CD4-positive, alpha-beta memory T cell (primary cell): ENCODE results near the gene FAM174C. TPM values are rescaled to one million over a fixed set of nuclear protein-coding genes. Genes with fewer than 3 reads are reported as not detected.

ENCODE experiments used
- polyA plus RNA-seq, 2 donors: library from polyadenylated mRNA; unstranded; fragments of 300-500 nt; fragmentation: Illumina TruSeq; gene quantifications; one replicate each; pipeline ENCODE4 v1.2.3, GENCODE V29; 2021
- total RNA-seq, 2 experiments: library from RNA; stranded (reverse); gene quantifications; one replicate each; pipeline ENCODE4 v1.2.3, GENCODE V29; 2021

Gene FAM174C
- total and polyA plus RNA-seq, 4 experiments from 2014 or later: 50.5 to 114 (median 55.7) TPM

Other genes starting within 250 kb of the FAM174C start
- gene CNN2, start 248.9 kb upstream of the FAM174C start, total RNA-seq: 100 to 1,000 TPM; 263 to 266 TPM
- gene CNN2, start 248.9 kb upstream of the FAM174C start, polyA plus RNA-seq: 100 to 1,000 TPM; 444 to 632 TPM
- gene ABCA7, start 235.4 kb upstream of the FAM174C start, total RNA-seq: 100 to 1,000 TPM; 313 to 319 TPM
- 10 to 100 TPM; 10.7 to 11.2 TPM for gene ABCA7, start 235.4 kb upstream of the FAM174C start, polyA plus RNA-seq
- 100 to 1,000 TPM; 834 to 836 TPM for gene ARHGAP45, start 208.4 kb upstream of the FAM174C start, total RNA-seq
- gene ARHGAP45, start 208.4 kb upstream of the FAM174C start, polyA plus RNA-seq: 100 to 1,000 TPM; 222 to 501 TPM
- gene POLR2E, start 180.2 kb upstream of the FAM174C start, total RNA-seq: 10 to 100 TPM; 76.0 to 80.0 TPM
- gene POLR2E, start 180.2 kb upstream of the FAM174C start, polyA plus RNA-seq: 100 to 1,000 TPM; 167 to 197 TPM
- gene GPX4, start 171.5 kb upstream of the FAM174C start, total RNA-seq: 100 to 1,000 TPM; 210 to 220 TPM
- gene GPX4, start 171.5 kb upstream of the FAM174C start, polyA plus RNA-seq: 100 to 1,000 TPM; 399 to 406 TPM
- gene SBNO2, start 101.3 kb upstream of the FAM174C start, total RNA-seq: 10 to 100 TPM; 92.6 to 98.6 TPM
- gene SBNO2, start 101.3 kb upstream of the FAM174C start, polyA plus RNA-seq: 1 to 10 TPM in 1 of 2 donors, under 1 TPM in 1; 0.37 to 3.5 TPM
- 100 to 1,000 TPM; 112 to 114 TPM for gene STK11, start 69.8 kb upstream of the FAM174C start, total RNA-seq
- gene STK11, start 69.8 kb upstream of the FAM174C start, polyA plus RNA-seq: 10 to 100 TPM; 11.0 to 43.5 TPM
- gene CBARP, start 37.5 kb upstream of the FAM174C start, total RNA-seq: not detected
- not detected for gene CBARP, start 37.5 kb upstream of the FAM174C start, polyA plus RNA-seq
- gene ATP5F1D, start 33.8 kb upstream of the FAM174C start, total RNA-seq: 100 to 1,000 TPM; 105 to 108 TPM
- 100 to 1,000 TPM; 133 to 243 TPM for gene ATP5F1D, start 33.8 kb upstream of the FAM174C start, polyA plus RNA-seq
- 10 to 100 TPM; 30.3 to 34.0 TPM for gene MIDN, start 26.9 kb upstream of the FAM174C start, total RNA-seq
- 1 to 10 TPM in 1 of 2 donors, under 1 TPM in 1; 0.75 to 6.1 TPM for gene MIDN, start 26.9 kb upstream of the FAM174C start, polyA plus RNA-seq
- 100 to 1,000 TPM; 574 to 638 TPM for gene CIRBP, start 6.2 kb upstream of the FAM174C start, total RNA-seq
- gene CIRBP, start 6.2 kb upstream of the FAM174C start, polyA plus RNA-seq: 100 to 1,000 TPM; 160 to 257 TPM
- gene EFNA2, start 10.3 kb downstream of the FAM174C start, total RNA-seq: not detected
- gene EFNA2, start 10.3 kb downstream of the FAM174C start, polyA plus RNA-seq: not detected
- 10 to 100 TPM; 68.6 to 73.5 TPM for gene NDUFS7, start 108.4 kb downstream of the FAM174C start, total RNA-seq
- 100 to 1,000 TPM; 180 to 193 TPM for gene NDUFS7, start 108.4 kb downstream of the FAM174C start, polyA plus RNA-seq
- gene GAMT, start 126.0 kb downstream of the FAM174C start, total RNA-seq: 10 to 100 TPM; 15.9 to 16.2 TPM
- gene GAMT, start 126.0 kb downstream of the FAM174C start, polyA plus RNA-seq: 10 to 100 TPM; 19.3 to 20.3 TPM
- gene DAZAP1, start 132.1 kb downstream of the FAM174C start, total RNA-seq: 100 to 1,000 TPM; 143 to 152 TPM
- 1 to 10 TPM; 2.5 to 9.1 TPM for gene DAZAP1, start 132.1 kb downstream of the FAM174C start, polyA plus RNA-seq
- gene RPS15, start 162.9 kb downstream of the FAM174C start, total RNA-seq: 1,000 to 10,000 TPM; 1,715 to 1,828 TPM
- gene RPS15, start 162.9 kb downstream of the FAM174C start, polyA plus RNA-seq: 1,000 to 10,000 TPM; 2,575 to 2,757 TPM
- not detected for gene APC2, start 174.6 kb downstream of the FAM174C start, total RNA-seq
- gene APC2, start 174.6 kb downstream of the FAM174C start, polyA plus RNA-seq: not detected
- 10 to 100 TPM; 68.8 to 79.8 TPM for gene C19orf25, start 203.7 kb downstream of the FAM174C start, total RNA-seq
- 10 to 100 TPM; 41.5 to 48.9 TPM for gene C19orf25, start 203.7 kb downstream of the FAM174C start, polyA plus RNA-seq
- gene PCSK4, start 214.8 kb downstream of the FAM174C start, total RNA-seq: 1 to 10 TPM; 3.1 to 3.7 TPM
- gene PCSK4, start 214.8 kb downstream of the FAM174C start, polyA plus RNA-seq: not detected
- gene REEP6, start 215.7 kb downstream of the FAM174C start, total RNA-seq: 1 to 10 TPM; 2.9 to 3.3 TPM
- gene REEP6, start 215.7 kb downstream of the FAM174C start, polyA plus RNA-seq: 1 to 10 TPM in 1 of 2 donors, under 1 TPM in 1; 1.00 to 2.8 TPM
- gene ADAMTSL5, start 237.5 kb downstream of the FAM174C start, total RNA-seq: 1 to 10 TPM; 2.4 to 3.6 TPM
- gene ADAMTSL5, start 237.5 kb downstream of the FAM174C start, polyA plus RNA-seq: 1 to 10 TPM; 1.5 to 2.3 TPM
- gene PLK5, start 248.5 kb downstream of the FAM174C start, total RNA-seq: not detected
- gene PLK5, start 248.5 kb downstream of the FAM174C start, polyA plus RNA-seq: not detected